Activated CD4-positive, alpha-beta T cell treated with anti-CD3 and anti-CD28 coated beads for 1 hour (primary cell): ENCODE results near the gene RIMBP3C.
"Not testable (repeated sequence)": the region's sequence is repeated elsewhere in the genome, so short reads cannot be mapped to it uniquely, and the experiment has no call there.

Experiments
- DNase-seq: peaks from one replicate; pipeline ENCODE4 v3.0.0-alpha.2; 2020

The RIMBP3C gene, protein sequence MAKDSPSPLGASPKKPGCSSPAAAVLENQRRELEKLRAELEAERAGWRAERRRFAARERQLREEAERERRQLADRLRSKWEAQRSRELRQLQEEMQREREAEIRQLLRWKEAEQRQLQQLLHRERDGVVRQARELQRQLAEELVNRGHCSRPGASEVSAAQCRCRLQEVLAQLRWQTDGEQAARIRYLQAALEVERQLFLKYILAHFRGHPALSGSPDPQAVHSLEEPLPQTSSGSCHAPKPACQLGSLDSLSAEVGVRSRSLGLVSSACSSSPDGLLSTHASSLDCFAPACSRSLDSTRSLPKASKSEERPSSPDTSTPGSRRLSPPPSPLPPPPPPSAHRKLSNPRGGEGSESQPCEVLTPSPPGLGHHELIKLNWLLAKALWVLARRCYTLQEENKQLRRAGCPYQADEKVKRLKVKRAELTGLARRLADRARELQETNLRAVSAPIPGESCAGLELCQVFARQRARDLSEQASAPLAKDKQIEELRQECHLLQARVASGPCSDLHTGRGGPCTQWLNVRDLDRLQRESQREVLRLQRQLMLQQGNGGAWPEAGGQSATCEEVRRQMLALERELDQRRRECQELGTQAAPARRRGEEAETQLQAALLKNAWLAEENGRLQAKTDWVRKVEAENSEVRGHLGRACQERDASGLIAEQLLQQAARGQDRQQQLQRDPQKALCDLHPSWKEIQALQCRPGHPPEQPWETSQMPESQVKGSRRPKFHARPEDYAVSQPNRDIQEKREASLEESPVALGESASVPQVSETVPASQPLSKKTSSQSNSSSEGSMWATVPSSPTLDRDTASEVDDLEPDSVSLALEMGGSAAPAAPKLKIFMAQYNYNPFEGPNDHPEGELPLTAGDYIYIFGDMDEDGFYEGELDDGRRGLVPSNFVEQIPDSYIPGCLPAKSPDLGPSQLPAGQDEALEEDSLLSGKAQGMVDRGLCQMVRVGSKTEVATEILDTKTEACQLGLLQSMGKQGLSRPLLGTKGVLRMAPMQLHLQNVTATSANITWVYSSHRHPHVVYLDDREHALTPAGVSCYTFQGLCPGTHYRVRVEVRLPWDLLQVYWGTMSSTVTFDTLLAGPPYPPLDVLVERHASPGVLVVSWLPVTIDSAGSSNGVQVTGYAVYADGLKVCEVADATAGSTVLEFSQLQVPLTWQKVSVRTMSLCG (N-terminal part only)

DNA sequence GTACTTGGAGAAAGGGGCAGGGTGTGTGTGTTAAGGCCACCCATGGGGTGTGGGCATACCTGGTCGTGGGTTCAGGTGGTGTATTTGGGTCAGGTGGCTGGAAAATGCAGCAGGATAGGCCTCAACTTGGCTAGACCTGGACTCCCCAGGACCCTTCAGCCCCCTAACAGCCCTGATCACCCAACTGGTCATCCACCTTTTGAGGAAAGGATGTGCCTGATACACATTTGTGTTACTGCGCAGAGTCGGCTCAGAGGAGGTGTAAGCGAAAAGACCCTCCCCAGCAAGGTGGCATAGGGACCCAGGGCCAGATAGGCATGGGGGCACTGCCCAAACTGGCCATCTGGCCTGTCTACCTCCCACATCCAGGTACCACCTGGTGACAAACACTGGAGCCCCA is at the start of gene RIMBP3C:
TSS of gene RIMBP3C (minus strand) at position 101 of the 400 bp plus-strand sequence. CDS start 485 bp downstream, outside the sequence.
- DNase-seq: not testable (repeated sequence)

DNA sequence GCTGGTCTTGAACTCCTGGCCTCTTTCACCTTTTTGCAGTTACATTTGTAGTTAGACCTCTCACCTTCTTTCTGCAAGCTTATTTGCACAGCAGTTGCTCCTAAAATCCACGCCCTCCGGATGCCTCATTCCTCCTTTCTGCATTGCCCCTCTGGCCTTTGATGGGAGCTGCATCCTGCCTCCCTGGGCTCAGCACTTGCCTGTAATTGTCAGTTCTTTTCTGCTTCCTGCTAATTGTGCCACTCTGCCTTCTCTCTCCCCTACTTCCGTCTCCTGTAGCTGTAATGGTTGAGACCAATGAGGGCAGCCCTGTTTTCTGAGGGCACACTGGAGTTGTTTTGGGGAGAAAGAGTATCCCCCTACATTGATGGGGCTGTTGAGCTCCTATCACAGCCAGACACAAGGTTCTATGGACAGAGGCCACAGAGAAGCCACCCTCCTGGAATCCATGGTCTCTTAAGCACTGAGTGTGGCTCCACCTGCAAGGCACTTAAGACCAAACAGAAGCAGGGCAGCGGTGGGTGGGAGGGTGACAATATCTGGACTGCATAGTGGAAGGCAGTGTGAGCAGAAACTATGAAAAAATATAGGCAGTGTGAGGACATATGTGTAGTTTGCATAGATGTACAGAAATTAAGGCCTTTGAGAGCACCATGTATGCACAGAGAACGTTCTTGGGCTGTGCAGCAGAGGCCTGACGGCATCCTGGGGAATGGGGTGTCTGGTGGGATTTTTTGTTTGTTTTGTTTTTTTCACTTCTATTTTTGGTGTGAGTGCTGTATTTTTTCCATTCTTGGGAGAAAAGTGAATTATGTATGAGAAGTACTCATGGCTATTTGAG is 48.0 kb upstream of the RIMBP3C start:
- no peak for DNase-seq

DNA sequence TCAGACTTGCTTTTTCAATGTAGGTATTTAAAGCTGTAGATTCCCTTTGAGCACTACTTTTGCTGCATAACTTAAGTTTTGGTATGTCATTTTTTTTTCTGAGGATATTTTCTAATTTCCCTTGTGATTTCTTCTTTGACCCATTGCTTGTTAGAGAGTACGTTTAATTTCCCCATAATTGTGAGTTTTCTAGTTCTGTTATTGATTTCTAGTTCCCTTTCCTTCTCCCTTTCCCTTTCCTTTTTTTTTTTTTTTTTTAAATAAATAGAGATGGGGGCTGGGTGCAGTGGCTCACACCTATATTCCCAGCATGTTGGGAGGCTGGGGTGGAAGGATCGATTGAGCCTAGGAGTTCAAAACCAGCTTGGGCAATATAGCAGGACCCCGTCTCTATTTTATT is 47.0 kb upstream of the RIMBP3C start:
- DNase-seq: no peak

DNA sequence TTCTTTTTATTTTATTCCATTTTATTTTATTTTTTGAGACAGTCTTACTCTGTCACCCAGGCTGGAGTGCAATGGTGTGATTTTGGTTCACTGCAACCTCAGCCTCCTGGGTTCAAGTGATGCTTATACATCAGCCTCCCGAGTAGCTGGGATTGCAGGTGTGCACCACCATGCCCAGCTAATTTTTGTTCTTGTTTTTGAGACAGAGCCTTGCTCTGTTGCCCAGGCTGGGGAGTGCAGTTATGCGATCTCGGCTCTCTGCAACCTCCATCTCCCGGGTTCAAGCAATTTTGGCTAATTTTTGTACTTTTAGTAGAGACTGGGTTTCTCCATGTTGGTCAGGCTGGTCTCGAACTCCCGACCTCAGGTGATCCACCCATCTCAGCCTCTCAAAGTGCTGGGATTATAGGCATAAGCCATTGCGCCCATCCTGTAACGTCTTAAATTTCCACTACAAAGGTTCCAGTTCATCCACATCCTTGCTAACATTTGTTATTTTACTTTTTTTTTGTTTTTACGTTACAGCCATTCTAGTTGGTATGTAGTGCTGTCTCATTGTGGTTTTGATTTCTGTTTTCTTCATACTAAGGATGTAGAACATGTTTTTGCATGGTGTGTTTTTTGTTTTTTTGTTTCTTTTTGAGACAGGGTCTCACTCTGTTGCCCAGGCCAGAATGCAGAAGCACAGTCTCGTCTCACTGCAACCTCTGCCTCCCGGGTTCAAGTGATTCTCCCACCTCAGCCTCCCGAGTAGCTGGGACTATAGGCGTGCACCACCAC is 45.3 kb upstream of the RIMBP3C start:
- not testable (repeated sequence) for DNase-seq

DNA sequence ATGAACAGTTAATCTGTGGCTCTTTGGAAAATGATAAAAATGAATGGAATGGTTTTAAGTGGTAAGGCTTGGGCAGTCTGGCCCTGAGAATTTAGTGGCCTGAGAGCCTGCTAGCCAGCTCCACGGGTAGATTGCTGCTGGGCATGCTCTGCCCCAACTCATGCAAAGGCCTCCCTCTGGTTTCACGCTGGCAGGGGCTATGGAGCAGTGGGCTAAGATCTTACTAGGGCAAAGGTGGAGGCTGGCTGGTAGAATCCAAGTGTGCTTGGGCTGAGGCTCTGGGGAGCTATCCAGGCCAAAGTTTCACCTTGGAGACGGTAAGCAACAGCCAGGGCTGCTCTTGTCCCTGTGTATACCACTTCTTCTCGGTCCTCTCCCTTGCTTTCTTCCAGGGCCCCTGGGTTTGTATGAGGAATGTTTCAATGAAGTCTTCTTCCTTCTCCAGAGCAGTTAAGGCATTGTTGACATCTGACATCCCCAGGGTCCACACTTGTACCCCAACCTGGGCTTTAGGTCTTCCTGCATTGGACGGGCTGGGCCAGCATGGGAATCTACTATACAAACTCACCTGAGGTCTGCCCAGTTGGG is 43.7 kb upstream of the RIMBP3C start:
- DNase-seq: no peak

DNA sequence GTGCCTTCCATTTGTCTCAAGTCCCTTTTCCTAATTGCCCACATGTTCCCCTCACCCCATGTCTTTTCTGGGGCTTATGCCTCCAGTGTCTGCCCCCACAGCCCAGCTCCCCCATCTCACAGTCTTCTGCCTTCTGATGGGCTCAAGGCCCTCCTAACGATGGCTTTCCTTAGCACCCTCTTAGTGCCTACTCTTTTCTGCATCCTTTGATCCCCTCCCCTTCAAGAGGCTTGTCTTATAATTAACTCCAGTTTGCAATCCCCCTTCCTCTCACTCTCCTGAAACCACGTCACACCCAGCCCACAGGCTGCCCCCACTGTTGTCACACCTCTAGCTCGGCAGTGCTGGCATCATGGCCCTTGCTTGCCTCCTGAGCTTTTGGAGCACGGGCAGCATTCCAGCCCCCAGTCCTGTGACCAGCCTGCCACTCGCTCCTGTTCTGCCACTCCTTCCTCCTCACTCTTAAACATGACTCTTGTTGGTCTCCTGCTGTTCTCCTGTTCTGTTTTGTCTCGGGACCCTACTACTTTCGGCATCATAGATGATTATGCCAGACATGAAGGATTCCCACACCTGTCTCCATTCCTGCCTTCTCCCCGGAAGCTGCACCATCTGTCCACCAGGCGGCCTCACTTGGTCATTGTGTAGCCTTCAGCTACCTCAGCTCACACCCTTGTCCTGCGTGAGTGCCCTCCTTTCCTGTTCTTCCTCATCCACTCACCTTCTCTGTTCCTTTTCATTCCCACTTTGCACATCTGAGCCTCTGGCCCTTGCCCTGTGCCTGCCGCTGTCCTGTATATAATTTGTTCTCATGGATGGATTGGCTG is 42.4 kb upstream of the RIMBP3C start:
- no peak for DNase-seq

DNA sequence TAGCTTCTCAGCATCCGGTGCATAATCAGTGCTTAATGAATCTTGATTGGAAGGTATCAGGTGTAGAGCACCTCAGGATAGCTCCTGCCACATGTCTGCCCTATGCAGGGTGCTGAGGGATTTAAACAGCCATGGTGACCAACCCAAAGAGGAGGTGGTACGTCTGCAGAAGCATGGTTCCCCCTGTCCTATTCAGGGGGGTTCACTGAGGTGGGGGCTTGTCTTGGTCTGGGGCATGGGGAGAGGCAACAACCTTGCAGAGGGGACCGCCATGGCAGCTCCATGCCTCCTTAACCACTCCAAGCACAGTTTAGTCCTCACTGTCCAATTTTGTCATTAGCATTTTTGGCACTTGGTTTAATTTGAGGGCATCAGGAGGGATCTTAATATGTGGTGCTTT is 41.2 kb upstream of the RIMBP3C start:
- no peak for DNase-seq

DNA sequence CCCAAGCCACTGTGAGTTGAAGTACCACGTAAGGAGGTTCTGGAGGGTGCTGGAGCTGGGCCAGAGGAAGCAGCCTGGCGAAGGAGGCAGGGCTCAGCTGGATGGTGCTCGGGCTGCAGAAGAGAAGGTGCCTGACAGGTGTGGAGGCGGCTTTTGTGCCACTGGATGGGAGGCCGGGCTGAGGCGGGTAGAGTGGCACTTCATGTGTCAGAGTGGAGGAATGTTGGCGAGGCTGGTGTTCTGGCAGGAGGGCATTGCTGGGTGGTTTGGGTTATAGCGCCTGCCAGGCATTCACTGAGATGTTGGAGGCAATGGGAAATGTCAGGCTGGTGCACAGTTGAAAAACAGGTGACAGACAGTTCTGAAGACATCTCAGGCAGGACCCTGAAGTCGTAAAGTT is 40.4 kb upstream of the RIMBP3C start:
- DNase-seq: no peak

DNA sequence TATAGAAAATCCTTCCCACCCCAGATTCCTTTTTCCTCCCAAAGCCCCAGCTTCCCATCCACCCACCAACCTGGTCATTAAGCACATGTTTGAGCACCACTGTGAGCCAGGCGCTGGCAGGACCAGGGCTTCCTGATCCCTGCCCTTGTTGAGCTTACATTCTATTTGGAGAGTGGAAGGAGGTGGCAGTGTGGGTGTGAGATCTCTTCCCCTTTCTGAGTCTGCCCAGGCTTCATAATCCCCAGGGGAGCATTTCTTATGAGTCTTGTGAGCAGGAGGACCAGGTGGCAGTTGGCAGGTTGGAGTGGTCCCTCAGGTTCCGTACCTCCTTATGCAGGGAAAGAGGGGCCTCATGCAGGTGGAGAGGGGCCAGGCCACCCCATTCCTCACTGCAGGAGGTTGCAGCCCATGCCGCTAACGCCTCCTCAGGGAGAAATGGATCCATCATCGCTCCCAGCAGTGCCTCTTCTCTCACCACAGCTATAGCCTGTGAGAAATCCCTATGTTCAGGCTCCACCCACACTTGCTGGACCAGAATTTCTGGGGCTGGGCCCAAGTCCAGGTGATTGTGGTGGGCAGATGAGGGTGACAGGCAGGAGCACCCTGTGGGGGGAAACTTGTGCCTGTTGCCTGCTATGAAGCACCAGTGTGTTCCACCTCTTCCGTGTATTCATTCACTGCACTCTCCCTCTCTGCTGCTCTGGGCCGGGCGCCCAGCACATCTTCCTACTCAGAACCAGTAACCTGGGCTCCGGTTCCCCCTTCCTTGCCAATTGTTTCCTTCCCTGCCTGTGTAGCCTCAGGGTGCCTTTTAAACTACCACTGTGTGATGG is 39.8 kb upstream of the RIMBP3C start:
- no peak for DNase-seq

DNA sequence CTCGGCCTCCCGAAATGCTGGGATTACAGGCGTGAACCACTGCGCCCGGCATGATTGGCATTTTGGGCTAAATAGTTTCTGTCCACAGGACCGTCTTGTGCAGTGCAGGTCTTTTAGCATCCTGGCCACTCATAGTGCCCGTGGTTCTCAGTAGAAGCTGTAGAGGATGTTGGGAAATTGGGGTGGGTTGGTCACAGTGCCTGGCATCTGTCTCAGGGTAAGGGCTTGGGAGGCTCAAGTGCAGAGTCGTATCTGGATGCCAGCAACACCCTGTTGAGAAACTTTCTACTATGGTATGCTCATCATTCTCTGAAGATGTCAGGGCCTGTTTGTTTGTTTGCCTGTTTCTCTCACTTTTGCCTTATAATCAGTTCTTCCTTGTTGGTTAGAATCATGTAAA is 38.1 kb upstream of the RIMBP3C start:
- no peak for DNase-seq

DNA sequence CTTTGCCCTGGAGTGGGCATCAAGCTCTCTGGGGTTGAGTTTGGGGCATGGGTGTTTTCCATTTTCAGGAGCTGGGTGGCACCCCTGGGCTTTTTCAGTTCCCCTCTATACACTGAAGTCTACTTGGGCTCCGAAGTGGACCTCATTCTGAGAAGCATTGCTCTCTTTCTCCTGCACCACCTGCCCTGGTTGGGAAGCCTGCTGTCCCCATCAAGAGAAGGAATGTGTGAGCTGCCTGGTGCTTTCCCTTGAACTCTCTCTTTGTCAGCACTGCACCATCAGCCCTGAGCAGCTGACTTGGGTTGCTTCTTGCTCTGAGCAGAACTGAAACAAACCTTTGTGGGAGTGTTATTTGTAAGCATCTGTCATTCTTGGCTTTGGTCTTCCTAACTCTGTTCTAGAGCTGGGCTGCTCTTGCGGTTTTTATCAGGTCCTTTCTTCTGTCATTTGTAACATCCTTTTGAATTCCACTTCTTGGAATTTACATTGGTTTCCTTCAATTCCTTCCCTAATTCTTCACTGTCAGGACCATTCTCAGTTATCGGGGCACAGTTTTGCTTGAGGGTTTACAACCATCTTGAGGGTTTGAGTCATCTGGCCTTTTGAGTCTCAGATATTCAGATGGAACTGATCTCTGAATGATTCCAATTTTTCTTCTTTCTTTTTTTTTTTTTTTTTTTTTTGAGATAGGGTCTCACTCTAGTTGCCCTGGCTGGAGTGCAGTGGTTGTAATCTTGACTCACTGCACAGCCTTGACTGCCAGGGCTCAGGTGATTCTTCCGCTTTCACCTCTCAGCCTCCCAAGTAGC is 36.7 kb upstream of the RIMBP3C start:
- no peak for DNase-seq

DNA sequence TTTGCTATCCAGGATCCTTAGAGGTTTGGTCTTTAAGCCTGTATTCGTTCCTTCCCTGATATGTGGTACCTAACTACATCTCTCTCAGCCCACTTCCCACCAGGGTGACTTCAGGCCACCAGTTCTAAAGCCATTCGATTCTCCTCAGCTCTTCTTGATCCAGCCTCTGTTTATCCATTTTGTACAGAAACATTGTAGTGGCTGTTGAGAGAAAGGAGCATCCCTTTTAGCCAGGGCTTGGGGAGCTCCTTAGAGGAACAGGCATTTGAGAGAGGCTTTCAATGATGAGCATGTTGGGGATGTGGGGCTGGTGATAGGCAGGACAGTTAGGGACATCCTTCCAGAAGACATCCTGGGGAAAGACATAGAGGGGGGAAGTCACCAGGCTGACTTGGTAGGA is 34.1 kb upstream of the RIMBP3C start:
- DNase-seq: no peak

DNA sequence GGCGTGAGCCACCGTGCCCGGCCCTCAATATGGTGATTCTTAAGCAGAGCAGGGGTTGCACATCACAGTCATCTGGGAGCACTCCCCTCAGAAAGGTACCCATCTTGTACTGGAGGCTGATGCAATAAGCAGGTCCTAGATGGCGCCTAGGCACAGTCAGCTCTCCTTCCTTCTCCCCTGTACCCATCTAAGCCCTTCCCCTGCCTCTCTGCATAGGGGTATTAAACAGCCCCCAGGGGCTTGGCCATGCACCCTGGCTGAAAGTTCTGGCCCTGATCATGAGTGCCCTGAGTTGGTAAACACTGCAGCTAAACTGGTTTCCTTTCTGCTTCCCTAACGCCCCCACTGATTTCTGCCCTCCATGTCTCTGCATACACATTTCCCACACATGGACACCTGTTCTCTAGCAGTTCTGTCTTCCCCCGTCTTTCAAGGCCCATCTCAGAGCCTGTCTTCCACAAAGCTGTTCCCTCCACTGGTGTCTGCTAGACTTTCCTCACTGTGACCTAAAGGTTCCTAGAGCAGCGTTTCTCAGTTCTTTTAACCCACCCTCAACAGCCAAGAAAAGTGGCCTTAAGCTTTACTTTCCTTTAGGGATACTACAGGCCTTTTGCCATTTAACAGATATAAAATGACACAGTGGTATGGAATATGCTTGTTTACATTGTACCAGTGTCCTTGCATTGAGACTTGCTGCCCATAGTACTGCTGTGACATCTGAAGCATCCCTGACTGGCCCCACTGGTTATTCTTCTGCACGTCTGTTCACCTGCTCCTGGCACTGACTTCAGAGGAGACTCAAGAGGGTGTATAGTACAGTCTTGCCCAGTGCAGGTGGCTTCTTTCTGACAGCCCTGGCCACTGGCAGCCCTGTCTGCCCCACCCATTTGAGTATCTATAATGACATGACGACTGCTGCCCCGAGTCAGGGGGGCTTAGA is 31.8 kb upstream of the RIMBP3C start:
- no peak for DNase-seq

DNA sequence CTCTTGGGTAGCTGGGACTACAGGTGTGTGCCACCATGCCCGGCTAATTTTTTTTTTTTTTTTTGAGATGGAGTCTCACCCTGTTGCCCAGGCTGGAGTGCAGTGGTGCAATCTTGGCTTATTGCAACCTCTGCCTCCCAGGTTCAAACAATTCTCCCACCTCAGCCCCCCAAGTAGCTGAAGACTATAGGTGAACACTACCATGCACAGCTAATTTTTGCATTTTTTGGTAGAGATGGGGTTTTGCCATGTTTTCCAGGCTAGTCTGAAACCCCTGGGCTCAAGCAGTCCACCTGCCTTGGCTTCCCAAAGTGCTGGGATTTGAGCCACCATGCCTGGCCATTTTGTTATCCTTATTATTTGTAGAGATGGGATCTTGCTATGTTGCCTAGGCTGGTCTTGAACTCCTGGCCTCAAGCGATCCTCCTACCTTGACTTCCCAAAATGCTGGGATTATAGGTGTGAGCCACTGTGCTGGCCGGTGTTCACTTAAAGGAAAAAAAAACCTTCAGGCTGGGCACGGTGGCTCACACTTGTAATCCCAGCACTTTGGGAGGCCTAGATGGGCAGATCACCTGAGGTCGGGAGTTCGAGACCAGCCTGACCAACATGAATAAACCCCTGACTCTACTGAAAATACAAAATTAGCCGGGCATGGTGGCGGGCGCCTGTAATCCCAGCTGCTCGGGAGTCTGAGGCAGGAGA is 29.9 kb upstream of the RIMBP3C start:
- DNase-seq: not testable (repeated sequence)

DNA sequence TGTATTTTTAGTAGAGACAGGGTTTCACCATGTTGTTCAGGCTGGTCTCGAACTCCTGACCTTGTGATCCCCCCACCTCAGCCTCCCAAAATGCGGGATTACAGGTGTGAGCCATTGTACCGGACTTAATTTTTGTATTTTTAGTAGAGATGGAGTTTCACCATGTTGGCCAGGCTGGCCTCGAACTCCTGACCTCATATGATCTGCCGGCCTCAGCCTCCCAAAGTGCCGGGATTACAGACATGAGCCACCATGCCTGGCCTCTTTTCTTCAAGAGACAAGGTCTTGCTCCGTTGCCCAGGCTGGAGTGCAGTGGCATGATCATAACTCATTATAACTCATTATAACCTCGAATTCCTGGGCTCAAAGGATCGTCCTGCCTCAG is 29.4 kb upstream of the RIMBP3C start:
- not testable (repeated sequence) for DNase-seq

DNA sequence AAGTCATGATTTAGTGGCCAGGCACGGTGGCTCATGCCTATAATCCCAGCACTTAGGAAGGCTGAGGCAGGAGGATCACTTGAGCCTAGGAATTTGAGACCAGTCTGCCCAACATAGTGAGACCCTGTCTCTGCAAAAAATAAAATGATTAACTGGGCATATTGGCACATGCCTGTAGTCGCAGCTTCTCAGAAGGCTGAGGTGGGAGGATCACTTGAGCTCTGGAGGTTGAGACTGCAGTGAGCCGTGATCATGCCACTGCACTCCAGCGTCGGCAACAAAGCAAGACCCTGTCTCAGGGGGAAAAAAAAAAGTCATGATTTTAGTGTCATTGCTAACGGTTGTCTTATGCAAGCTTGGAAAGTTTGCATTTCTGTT is 28.2 kb upstream of the RIMBP3C start:
- DNase-seq: no peak
